Panc1 (cell line): Measurements from ENCODE around the gene PTPRH. TPM values are rescaled to one million over a fixed set of nuclear protein-coding genes. Genes with fewer than 3 reads are reported as not detected.

Source experiments
- ATAC-seq: fragments of 200-7000 bp; cut with Tn5 transposase; 2 replicates; pipeline ENCODE4 v1.9.1; 2020; ENCODE audit warnings: mild to moderate bottlenecking, moderate library complexity
- BruUV-seq: library from RNA; stranded (reverse); fragments of 400-500 nt; replicated peaks from 2 replicates; lab custom pipeline; 2021; lab: Mats Ljungman, UMichigan
- CTCF ChIA-PET: fragments of 300-600 bp; sonication (Branson Sonifier 250); formaldehyde crosslinking; loops from one replicate; lab custom pipeline; 2022; ENCODE audit warnings: antibody characterized with exemption; lab: Charles Lee
- POLR2A ChIA-PET: fragments of 300-600 bp; sonication (Branson Sonifier 250); formaldehyde crosslinking; loops from one replicate; lab custom pipeline; 2022; ENCODE audit warnings: antibody characterized with exemption; lab: Charles Lee
- DNase-seq: peaks from one replicate; pipeline ENCODE4 v3.0.0-alpha.2; 2010; ENCODE audit warnings: low read depth, low spot score
- H3K27ac ChIP-seq: 2 replicates; pipeline ENCODE4 v1.5.1; 2011; ENCODE audit warnings: mild to moderate bottlenecking, low read length, inconsistent platforms
- H3K27me3 ChIP-seq: fragments of 200-500 bp; sonication (Bioruptor generic); 2 replicates; pipeline ENCODE4 v1.6.0; 2014; ENCODE audit warnings: low read length, inconsistent platforms; ENCODE audit not compliant: control insufficient read depth, insufficient read depth
- H3K36me3 ChIP-seq: fragments of 200-500 bp; sonication (Bioruptor generic); 2 replicates; pipeline ENCODE4 v1.5.1; 2014; ENCODE audit warnings: inconsistent platforms, mild to moderate bottlenecking, low read length, moderate library complexity; ENCODE audit not compliant: control insufficient read depth, insufficient read depth
- H3K4me1 ChIP-seq: 2 replicates; pipeline ENCODE4 v1.5.1; 2011; ENCODE audit warnings: inconsistent platforms, mild to moderate bottlenecking, low read length, moderate library complexity; ENCODE audit not compliant: control insufficient read depth, insufficient read depth
- H3K4me3 ChIP-seq, 2 experiments: 2 replicates each; pipeline ENCODE4 v1.5.1; 2011 to 2012; ENCODE audit warnings: low read depth in 2 of 2, low read length in 2 of 2, mild to moderate bottlenecking in 2 of 2, inconsistent platforms in 1 of 2, moderate library complexity in 1 of 2
- H3K9me3 ChIP-seq: fragments of 200-500 bp; sonication (Bioruptor generic); 2 replicates; pipeline ENCODE4 v1.5.1; 2014; ENCODE audit warnings: low read depth, mild to moderate bottlenecking, inconsistent platforms, low read length, moderate library complexity; ENCODE audit not compliant: control insufficient read depth, insufficient read depth
- CTCF ChIP-seq: fragments of 450-650 bp; IDR thresholded peaks from 2 replicates; pipeline ENCODE4 v1.5.1; 2017; ENCODE audit warnings: mild to moderate bottlenecking
- POLR2AphosphoS5 ChIP-seq: IDR thresholded peaks from 2 replicates; pipeline ENCODE4 v1.6.1; 2012; ENCODE audit warnings: mild to moderate bottlenecking, low read depth, low read length, moderate library complexity
- REST ChIP-seq, 2 experiments: IDR thresholded peaks; 2 replicates each; pipeline ENCODE4 v1.6.1; 2011 to 2012; ENCODE audit warnings: low read depth in 2 of 2, control low read depth in 1 of 2, low read length in 1 of 2, mild to moderate bottlenecking in 1 of 2, moderate library complexity in 1 of 2; ENCODE audit not compliant: insufficient read depth in 1 of 2
- SIN3A ChIP-seq: IDR thresholded peaks from 2 replicates; pipeline ENCODE4 v1.6.1; 2012; ENCODE audit warnings: low read depth, mild to moderate bottlenecking, low read length, moderate library complexity, borderline replicate concordance; ENCODE audit not compliant: insufficient read depth
- TCF7L2 ChIP-seq: IDR thresholded peaks from 2 replicates; pipeline ENCODE4 v1.6.1; 2011; ENCODE audit warnings: mild to moderate bottlenecking, low read depth, low read length, inconsistent platforms
- in situ Hi-C: cut with HindIII; loops from 2 replicates; pipeline ENCODE4 v1.10.0; 2016; ENCODE audit warnings: low sequenced_read_pairs, low pct_unique_long_range_greater_than_20kb
- intact Hi-C: fragments of 100-400 bp; cut with micrococcal nuclease; formaldehyde crosslinking; loops from one replicate; pipeline ENCODE4 v1.10.0; 2022; ENCODE audit not compliant: unreplicated experiment
- total RNA-seq: library from RNA; stranded (reverse); gene quantifications from one replicate; pipeline ENCODE4 v1.2.1, GENCODE V29; 2021; ENCODE audit not compliant: unreplicated experiment

Gene PTPRH
- total RNA-seq, 1 experiment from 2014 or later, result 42.8 TPM

DNA sequence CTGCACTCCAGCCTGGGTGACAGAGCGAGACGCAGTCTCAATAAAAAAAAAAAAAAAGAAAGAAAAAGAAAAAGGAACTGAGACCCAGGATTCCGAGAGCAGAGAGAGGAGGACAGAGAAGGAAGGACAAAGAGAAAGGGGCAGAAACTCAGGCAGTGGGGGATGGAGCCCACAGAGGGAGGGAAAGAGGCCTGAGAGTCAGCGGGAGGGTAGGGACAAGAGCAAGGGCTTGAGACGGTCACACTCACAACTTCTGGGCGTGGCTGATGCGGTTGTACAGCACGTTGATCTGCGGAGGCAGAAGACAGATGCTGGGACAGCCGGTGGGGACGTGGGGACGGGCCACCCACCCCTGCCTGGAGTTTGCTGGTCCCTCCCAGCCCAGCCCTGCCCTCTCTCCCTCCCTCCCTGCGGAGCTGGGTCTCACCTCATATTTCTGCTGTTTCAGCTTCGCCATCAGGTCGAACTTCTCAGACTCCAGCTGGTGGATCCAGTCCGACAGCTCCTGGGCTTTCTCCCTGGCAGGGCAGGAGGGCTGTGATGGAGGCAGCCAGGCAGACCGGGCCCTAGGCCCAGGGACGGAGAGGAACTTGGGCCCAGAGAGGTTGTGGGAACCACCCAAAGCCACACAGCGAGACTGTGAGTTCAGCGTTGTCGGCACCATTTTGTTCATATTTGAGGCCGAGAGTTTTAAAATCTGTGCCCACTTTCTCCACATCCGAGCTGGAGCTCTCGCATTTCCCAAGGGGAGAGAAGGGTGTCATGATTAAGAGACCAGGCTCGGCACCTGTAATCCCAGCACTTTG lies 75.5 kb downstream of the PTPRH start:
- DNase-seq (no peak), ATAC-seq (no peak)
- no peak overlapping the region for H3K27ac ChIP-seq
- intact Hi-C loops (no loop called here), in situ Hi-C loops (no loop called here)
- POLR2A ChIA-PET, result no interaction called here
- peaks cover 3% of the 10 kb centered on the region; the same call in 1 of the 2 replicates for H3K4me1 ChIP-seq
- H3K4me3 ChIP-seq, result no peak overlapping the region
- CTCF ChIA-PET, result no interaction called here
- TF ChIP-seq REST (IDR thresholded peaks at IDR 0.05; ENCODE audit: insufficient read depth in 1 of 2, low read depth in 2 of 2, low read length in 1 of 2), result no peak
- no peak for TF ChIP-seq SIN3A
- no peak for TF ChIP-seq CTCF
- TF ChIP-seq TCF7L2, result no peak
- TF ChIP-seq POLR2AphosphoS5, result no peak
- no TSS peak for BruUV-seq
- no peaks in the 10 kb centered on the region for H3K9me3 ChIP-seq
- no peaks in the 10 kb centered on the region for H3K27me3 ChIP-seq
- no peaks in the 10 kb centered on the region for H3K36me3 ChIP-seq

DNA sequence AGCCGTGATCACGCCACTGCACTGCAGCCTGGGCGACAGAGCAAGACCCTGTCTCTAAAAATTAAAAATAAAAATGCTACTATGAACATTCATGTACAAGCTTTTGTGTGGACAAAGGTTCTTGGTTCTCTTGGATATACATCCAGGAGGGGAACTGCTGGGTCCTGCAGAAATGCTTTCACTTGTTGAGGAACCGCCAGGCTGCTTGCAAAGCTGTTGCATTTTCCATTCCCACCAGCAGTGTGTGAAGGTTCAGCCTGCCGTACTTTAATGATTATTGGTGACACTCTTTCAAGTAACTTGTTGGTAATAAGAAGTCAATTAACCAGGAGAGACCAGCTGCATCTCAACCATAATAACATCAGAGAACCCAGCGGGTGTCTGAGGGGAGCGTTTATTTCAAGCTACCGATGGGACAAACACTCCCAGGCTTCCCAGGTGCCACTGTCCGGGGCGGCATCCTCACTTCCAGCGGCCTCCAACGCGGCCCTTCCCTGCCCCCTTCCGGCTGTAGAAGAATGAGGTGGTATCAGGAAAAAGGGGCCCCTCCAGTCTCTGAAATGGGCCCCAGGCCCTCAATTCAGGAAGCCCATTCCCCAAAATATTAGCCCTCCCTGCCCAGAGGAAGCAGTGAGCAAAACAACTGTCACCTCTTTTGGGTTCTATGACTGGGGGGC lies 76.7 kb downstream of the PTPRH start:
- Histone ChIP-seq H3K4me1 (peaks cover 3% of the 10 kb centered on the region; the same call in 1 of the 2 replicates), H3K36me3 (no peaks in the 10 kb centered on the region), H3K27ac (no peak overlapping the region), H3K27me3 (no peaks in the 10 kb centered on the region), H3K9me3 (no peaks in the 10 kb centered on the region), H3K4me3 (no peak overlapping the region)
- no peak for DNase-seq
- intact Hi-C loops (no loop called here), in situ Hi-C loops (no loop called here)
- BruUV-seq, result no TSS peak
- CTCF ChIA-PET, result no interaction called here
- ATAC-seq, result no peak; the same call in 1 of the 2 replicates
- POLR2A ChIA-PET, result no interaction called here
- TF ChIP-seq TCF7L2 (no peak), REST (IDR thresholded peaks at IDR 0.05; ENCODE audit: insufficient read depth in 1 of 2, low read depth in 2 of 2, low read length in 1 of 2) (no peak), CTCF (no peak), SIN3A (no peak), POLR2AphosphoS5 (no peak)
